ENCODE data around the gene SECISBP2. TPM values are rescaled to one million over a fixed set of nuclear protein-coding genes. Genes with fewer than 3 reads are reported as not detected.
"Not testable (repeated sequence)": the region's sequence is repeated elsewhere in the genome, so short reads cannot be mapped to it uniquely, and the experiment has no call there.

The SECISBP2 gene
- total and polyA plus RNA-seq, 7 donors = 21.0 to 41.8 (median 35.0) TPM

DNA sequence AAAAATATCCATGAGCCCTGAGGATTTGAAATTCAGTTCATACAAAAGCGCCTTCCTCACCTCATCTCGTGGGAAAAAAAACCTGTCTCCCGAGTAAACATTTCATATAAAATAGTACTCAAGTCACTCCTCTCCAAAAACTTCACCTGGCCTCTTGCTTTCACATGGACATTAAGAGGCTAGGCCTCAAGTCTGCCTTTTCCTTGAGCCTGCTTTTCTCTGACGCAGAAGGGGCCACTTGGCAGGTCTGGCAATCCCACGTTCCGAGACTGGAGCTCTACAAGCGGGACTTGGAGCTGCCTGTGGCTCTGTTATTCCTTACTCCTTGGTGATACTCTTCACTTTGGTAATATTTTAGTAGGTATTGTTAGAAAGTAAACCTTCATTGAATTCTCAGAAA lies 34.2 kb upstream of the SECISBP2 start:
- Histone ChIP-seq H3K27ac (no peak overlapping the region), H3K4me1 (peaks cover 0 to 8% (median 0%) of the 10 kb centered on the region in 4 donors), H3K27me3 (no peaks in the 10 kb centered on the region), H3K36me3 (no peaks in the 10 kb centered on the region), H3K4me3 (no peak overlapping the region), H3K9me3 (no peaks in the 10 kb centered on the region)
- TF ChIP-seq POLR2AphosphoS5 (IDR thresholded peaks at IDR 0.05) (no peak), EP300 (IDR thresholded peaks at IDR 0.05) (no peak), POLR2A (IDR thresholded peaks at IDR 0.05) (no peak)
- TF ChIP-seq, protein P1, sequence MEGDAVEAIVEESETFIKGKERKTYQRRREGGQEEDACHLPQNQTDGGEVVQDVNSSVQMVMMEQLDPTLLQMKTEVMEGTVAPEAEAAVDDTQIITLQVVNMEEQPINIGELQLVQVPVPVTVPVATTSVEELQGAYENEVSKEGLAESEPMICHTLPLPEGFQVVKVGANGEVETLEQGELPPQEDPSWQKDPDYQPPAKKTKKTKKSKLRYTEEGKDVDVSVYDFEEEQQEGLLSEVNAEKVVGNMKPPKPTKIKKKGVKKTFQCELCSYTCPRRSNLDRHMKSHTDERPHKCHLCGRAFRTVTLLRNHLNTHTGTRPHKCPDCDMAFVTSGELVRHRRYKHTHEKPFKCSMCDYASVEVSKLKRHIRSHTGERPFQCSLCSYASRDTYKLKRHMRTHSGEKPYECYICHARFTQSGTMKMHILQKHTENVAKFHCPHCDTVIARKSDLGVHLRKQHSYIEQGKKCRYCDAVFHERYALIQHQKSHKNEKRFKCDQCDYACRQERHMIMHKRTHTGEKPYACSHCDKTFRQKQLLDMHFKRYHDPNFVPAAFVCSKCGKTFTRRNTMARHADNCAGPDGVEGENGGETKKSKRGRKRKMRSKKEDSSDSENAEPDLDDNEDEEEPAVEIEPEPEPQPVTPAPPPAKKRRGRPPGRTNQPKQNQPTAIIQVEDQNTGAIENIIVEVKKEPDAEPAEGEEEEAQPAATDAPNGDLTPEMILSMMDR (IDR thresholded peaks at IDR 0.05) = no peak
- DNase-seq = no peak
- intact Hi-C loops (cut with DNase I) = no loop called here
- WGBS, 2 donors = 90 to 92% methylated on average over 7 of the region's 7 CpGs

DNA sequence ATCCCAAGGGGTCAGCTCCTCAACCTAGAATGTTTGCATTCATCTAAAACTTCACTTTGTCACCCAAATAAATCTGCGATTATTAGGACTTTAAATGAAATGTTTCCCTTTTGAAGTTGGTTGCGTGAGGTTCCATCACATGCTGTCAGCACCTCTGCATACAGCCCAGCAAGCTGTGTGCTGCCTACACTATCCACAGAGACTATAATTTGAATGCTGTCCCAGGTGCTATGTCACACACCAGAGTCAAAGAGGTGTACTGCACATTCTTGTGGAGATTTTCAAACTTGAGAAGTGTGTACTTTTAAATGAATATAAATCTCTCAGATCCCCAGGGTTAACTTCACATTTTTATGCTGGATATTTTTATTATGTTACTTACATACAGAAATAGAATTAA lies 26.6 kb upstream of the SECISBP2 start:
- no peaks in the 10 kb centered on the region for H3K9me3 ChIP-seq
- H3K27ac ChIP-seq = no peak overlapping the region
- no peak for DNase-seq
- TF ChIP-seq POLR2A (IDR thresholded peaks at IDR 0.05) (no peak), EP300 (IDR thresholded peaks at IDR 0.05) (no peak), POLR2AphosphoS5 (IDR thresholded peaks at IDR 0.05) (no peak)
- TF ChIP-seq, protein P1 (IDR thresholded peaks at IDR 0.05) = no peak
- H3K27me3 ChIP-seq = no peaks in the 10 kb centered on the region
- WGBS, 2 donors = 94 to 96% methylated on average over 2 of the region's 2 CpGs
- no peaks in the 10 kb centered on the region for H3K36me3 ChIP-seq
- H3K4me3 ChIP-seq = no peak overlapping the region
- intact Hi-C loops (cut with DNase I) = no loop called here
- H3K4me1 ChIP-seq = no peaks in the 10 kb centered on the region

- Histone ChIP-seq H3K27me3 (no peaks in the 10 kb centered on the region), H3K4me3 (no peak overlapping the region), H3K9me3 (no peaks in the 10 kb centered on the region), H3K36me3 (no peaks in the 10 kb centered on the region), H3K4me1 (no peaks in the 10 kb centered on the region), H3K27ac (no peak overlapping the region)
- intact Hi-C loops (cut with DNase I) = no loop called here
- 94 to 96% methylated on average over 1 of the region's 1 CpG for WGBS, 2 donors
- TF ChIP-seq POLR2A (IDR thresholded peaks at IDR 0.05) (no peak), EP300 (IDR thresholded peaks at IDR 0.05) (no peak), POLR2AphosphoS5 (IDR thresholded peaks at IDR 0.05) (no peak)
- TF ChIP-seq, protein P1 (IDR thresholded peaks at IDR 0.05) = no peak
- no peak for DNase-seq
Observed at GRCh38 chr9:89293014-89293413, 25.3 kb upstream of the SECISBP2 start.

- Histone ChIP-seq H3K9me3 (no peaks in the 10 kb centered on the region), H3K4me1 (no peaks in the 10 kb centered on the region), H3K27me3 (no peaks in the 10 kb centered on the region), H3K4me3 (no peak overlapping the region), H3K27ac (no peak overlapping the region), H3K36me3 (no peaks in the 10 kb centered on the region)
- no peak for DNase-seq
- intact Hi-C loops (cut with DNase I) = no loop called here
- WGBS, 2 donors = 46 to 72% methylated on average over 5 of the region's 5 CpGs
- TF ChIP-seq POLR2AphosphoS5 (IDR thresholded peaks at IDR 0.05) (no peak), EP300 (IDR thresholded peaks at IDR 0.05) (no peak), POLR2A (IDR thresholded peaks at IDR 0.05) (no peak)
- TF ChIP-seq, protein P1 (IDR thresholded peaks at IDR 0.05) = no peak
Observed at GRCh38 chr9:89295400-89295799, 22.9 kb upstream of the SECISBP2 start.

DNA sequence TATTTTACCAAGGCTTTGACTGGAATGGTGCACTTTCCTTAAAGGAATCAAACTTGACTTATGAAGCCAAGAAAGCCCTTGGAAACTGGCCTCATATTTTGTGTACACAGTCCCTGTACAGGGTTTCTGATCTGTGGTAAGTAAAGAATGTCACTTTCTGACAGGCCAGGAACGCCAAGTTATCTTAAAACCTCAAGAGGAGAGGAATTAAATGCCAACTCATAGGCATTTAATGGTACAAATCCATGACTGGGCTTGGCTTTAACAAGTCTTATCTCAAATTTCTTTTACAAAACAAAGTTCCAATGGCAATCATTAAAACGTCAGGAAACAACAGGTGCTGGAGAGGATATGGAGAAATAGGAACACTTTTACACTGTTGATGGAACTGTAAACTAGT lies 16.3 kb upstream of the SECISBP2 start:
- WGBS, 2 donors = 74 to 82% methylated on average over 2 of the region's 2 CpGs
- H3K4me3 ChIP-seq; DNase-seq; H3K4me1 ChIP-seq; intact Hi-C loops (cut with DNase I); H3K27me3 ChIP-seq; H3K27ac ChIP-seq; H3K9me3 ChIP-seq; H3K36me3 ChIP-seq: not testable (repeated sequence)
